Measurements from ENCODE around the gene TBCD. TPM values are rescaled to one million over a fixed set of nuclear protein-coding genes. Genes with fewer than 3 reads are reported as not detected.

TBCD gene
- total RNA-seq, 3 donors from 2014 or later: 41.3 to 76.0 (median 55.4) TPM

DNA sequence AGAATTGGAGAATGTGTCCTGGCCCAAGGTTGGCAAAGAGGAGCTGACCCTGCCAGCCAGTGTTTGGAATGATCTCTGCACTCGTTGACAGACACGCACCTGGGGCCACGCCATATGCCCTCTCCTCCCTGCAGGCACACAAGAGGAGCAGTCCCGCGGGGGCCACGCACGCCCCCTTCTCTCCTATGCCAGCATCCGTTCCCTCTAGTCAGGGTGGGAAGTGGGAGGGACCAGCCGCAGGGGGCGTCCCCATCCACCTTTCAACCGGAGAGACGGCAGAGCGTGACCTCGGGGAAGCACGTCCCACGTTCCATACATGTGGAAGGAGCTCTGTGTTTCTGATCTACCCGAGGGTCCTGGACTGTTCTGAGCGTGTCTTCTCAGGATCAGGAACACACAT lies 174.9 kb downstream of the TBCD start:
- intact Hi-C loops (cut with DNase I, micrococcal nuclease): no loop called here
- no peak for ATAC-seq
- Histone ChIP-seq H3K4me1 (ENCODE audit: low read depth) (no peaks in the 10 kb centered on the region), H3K4me3 (no peak overlapping the region), H3K9me3 (no peaks in the 10 kb centered on the region), H3K36me3 (ENCODE audit: low read depth) (no peaks in the 10 kb centered on the region)
- TF ChIP-seq, protein P1, sequence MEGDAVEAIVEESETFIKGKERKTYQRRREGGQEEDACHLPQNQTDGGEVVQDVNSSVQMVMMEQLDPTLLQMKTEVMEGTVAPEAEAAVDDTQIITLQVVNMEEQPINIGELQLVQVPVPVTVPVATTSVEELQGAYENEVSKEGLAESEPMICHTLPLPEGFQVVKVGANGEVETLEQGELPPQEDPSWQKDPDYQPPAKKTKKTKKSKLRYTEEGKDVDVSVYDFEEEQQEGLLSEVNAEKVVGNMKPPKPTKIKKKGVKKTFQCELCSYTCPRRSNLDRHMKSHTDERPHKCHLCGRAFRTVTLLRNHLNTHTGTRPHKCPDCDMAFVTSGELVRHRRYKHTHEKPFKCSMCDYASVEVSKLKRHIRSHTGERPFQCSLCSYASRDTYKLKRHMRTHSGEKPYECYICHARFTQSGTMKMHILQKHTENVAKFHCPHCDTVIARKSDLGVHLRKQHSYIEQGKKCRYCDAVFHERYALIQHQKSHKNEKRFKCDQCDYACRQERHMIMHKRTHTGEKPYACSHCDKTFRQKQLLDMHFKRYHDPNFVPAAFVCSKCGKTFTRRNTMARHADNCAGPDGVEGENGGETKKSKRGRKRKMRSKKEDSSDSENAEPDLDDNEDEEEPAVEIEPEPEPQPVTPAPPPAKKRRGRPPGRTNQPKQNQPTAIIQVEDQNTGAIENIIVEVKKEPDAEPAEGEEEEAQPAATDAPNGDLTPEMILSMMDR (IDR thresholded peaks at IDR 0.05): no peak
- DNase-seq: peak in 1 of 3 donors; percentile 35

GRCh38 chr17:82927311-82927660 lies 175.4 kb downstream of the TBCD start:
- no peaks in the 10 kb centered on the region for H3K36me3 ChIP-seq (ENCODE audit: low read depth)
- no peaks in the 10 kb centered on the region for H3K4me1 ChIP-seq (ENCODE audit: low read depth)
- DNase-seq: peak in 1 of 3 donors; percentile 11
- H3K9me3 ChIP-seq: no peaks in the 10 kb centered on the region
- TF ChIP-seq, protein P1 (IDR thresholded peaks at IDR 0.05): no peak
- H3K4me3 ChIP-seq: no peak overlapping the region
- intact Hi-C loops (cut with DNase I, micrococcal nuclease): no loop called here
- no peak for ATAC-seq

- ATAC-seq: no peak
- H3K36me3 ChIP-seq (ENCODE audit: low read depth): no peaks in the 10 kb centered on the region
Observed at GRCh38 chr17:82927661-82928601, 176.1 kb downstream of the TBCD start.

DNA sequence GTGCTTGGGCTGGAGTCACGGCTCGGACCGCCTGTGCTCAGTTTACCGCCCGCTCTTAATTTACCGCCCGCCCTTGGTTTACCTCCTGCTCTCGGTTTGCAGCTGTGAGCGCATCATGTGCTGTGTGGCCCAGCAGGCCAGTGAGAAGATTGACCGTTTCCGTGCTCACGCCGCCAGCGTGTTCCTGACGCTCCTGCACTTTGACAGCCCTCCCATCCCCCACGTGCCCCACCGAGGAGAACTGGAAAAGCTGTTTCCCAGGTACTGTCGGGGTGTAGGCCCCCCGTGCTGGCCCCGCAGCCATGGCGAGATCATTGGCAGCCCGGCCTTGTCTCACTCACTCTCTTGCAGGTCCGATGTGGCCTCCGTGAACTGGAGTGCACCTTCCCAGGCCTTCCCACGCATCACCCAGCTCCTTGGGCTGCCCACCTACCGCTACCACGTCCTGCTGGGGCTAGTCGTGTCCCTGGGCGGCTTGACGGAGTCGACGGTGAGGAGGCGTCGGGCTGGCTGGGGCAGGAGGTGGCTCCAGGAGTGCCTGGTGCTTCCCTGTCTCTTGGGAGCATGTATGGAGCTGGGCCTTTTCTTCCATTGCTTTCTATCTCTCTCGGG lies 177.3 kb downstream of the TBCD start:
- Histone ChIP-seq H3K9me3 (no peaks in the 10 kb centered on the region), H3K4me1 (ENCODE audit: low read depth) (no peaks in the 10 kb centered on the region), H3K4me3 (no peak overlapping the region), H3K36me3 (ENCODE audit: low read depth) (no peaks in the 10 kb centered on the region)
- ATAC-seq: no peak
- peak in 2 of 3 donors; percentile 12 to 43 for DNase-seq
- TF ChIP-seq, protein P1 (IDR thresholded peaks at IDR 0.05): no peak
- intact Hi-C loops (cut with DNase I, micrococcal nuclease): no loop called here

More at GRCh38 chr17:82927661-82928601, 176.1 kb downstream of the TBCD start:
- H3K4me3 ChIP-seq: no peak overlapping the region
- intact Hi-C loops (cut with DNase I, micrococcal nuclease): no loop called here
- no peaks in the 10 kb centered on the region for H3K4me1 ChIP-seq (ENCODE audit: low read depth)
- H3K9me3 ChIP-seq: no peaks in the 10 kb centered on the region
- DNase-seq: peak in 2 of 3 donors; percentile 16 to 51
- TF ChIP-seq, protein P1 (IDR thresholded peaks at IDR 0.05): no peak

DNA sequence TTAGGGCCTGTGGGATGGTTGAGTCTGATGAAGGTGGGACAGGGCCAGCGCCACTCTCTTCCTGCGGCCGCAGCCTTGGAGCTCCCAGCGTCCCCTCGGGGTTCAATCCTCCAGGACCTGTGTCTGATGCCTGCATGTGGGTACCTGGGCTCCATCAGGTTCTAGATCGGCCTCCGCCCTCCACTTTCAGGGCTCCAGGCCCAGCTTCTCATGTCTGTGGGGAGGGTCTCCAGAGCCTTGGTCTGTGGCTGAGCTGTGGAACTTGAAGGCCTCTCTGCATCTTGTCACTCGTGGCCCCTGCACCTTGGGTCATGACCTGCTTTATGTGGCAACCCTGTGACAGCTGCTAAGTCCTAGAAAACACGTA lies 177.8 kb downstream of the TBCD start:
- no peaks in the 10 kb centered on the region for H3K36me3 ChIP-seq (ENCODE audit: low read depth)
- peak in 2 of 3 donors; percentile 8 to 12 for DNase-seq

More for the DNA sequence above, 177.8 kb downstream of the TBCD start:
- no peaks in the 10 kb centered on the region for H3K4me1 ChIP-seq (ENCODE audit: low read depth)
- TF ChIP-seq, protein P1 (IDR thresholded peaks at IDR 0.05): no peak
- ATAC-seq: no peak
- no peak overlapping the region for H3K4me3 ChIP-seq
- no peaks in the 10 kb centered on the region for H3K9me3 ChIP-seq
- intact Hi-C loops (cut with DNase I, micrococcal nuclease): no loop called here

Data from mucosa of descending colon (tissue), 3 donors.